GM18517 (cell line): Measurements from ENCODE around the gene UNC79.

ENCODE experiments used
- ATAC-seq: cut with Tn5 transposase; IDR thresholded peaks from one replicate; pipeline ENCODE4 v1.9.1; 2021; ENCODE audit warnings: mild to moderate bottlenecking, moderate library complexity; ENCODE audit not compliant: unreplicated experiment

UNC79 gene

GRCh38 chr14:93745603-93746273 is 315.0 kb downstream of the UNC79 start:
- no peak for ATAC-seq

- no peak for ATAC-seq
Measured at GRCh38 chr14:93747102-93747501, 316.4 kb downstream of the UNC79 start.

GRCh38 chr14:93747560-93747959 is 316.8 kb downstream of the UNC79 start:
- ATAC-seq: no peak

GRCh38 chr14:93748208-93749075 is 317.7 kb downstream of the UNC79 start:
- ATAC-seq: no peak

- no peak for ATAC-seq
Measured at GRCh38 chr14:93749076-93749420, 318.3 kb downstream of the UNC79 start.

- ATAC-seq: no peak
Measured at GRCh38 chr14:93751946-93752655, 321.4 kb downstream of the UNC79 start.

GRCh38 chr14:93752980-93753561 is 322.3 kb downstream of the UNC79 start:
- no peak for ATAC-seq

- ATAC-seq: no peak
Measured at GRCh38 chr14:93753647-93754046, 322.9 kb downstream of the UNC79 start.

GRCh38 chr14:93757206-93757605 is 326.5 kb downstream of the UNC79 start:
- ATAC-seq: no peak
